Erythroblast (primary cell): ENCODE results near the gene CAPN7.

ENCODE experiments used
- GATA1 ChIP-seq: IDR thresholded peaks from 2 replicates; pipeline ENCODE4 v1.6.1; 2011; ENCODE audit warnings: low read depth, mild to moderate bottlenecking, control low read depth, low read length, moderate library complexity
- POLR2A ChIP-seq: IDR thresholded peaks from 2 replicates; pipeline ENCODE4 v1.6.1; 2011; ENCODE audit warnings: mild to moderate bottlenecking, low read length

DNA sequence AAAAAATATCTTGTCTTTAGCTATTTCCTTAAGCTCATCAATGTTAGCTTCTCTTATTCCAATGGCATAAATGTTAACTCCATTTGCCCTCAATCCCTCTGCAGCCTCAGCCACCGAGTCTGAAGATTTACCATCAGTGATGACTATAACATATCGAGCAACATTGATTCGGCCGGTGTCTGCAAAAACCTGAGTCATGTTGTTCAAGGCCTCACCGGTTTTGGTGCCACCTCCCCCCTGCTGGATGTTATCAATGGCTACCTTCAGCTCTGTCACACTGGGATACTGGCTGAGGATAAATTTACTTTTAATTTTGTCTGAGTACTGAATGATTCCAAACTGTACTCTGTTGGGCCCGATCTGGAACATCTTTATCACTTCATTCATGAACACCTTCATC, 41.0 kb upstream of the CAPN7 start:
- TF ChIP-seq POLR2A (no peak), GATA1 (no peak)
